Adrenal gland (tissue), 12 donors: ENCODE data around the gene TMEM273. TPM values are rescaled to one million over a fixed set of nuclear protein-coding genes. Genes with fewer than 3 reads are reported as not detected.

Experiments
- DNase-seq, 7 donors: peaks; one replicate each; pipeline ENCODE4 v3.0.0-alpha.2; 2019 to 2020
- H3K27ac ChIP-seq, 5 donors: fragments of 200-600 bp; sonication (generic) in 4 of 5; 1 replicate in 3 of 5; 2 replicates in 2 of 5; pipeline versions ENCODE4 v1.5.1 to v1.8.0; 2016 to 2020; ENCODE audit warnings: mild to moderate bottlenecking in 1 of 5
- H3K27me3 ChIP-seq: fragments of 200-600 bp; 2 replicates; pipeline ENCODE4 v1.8.0; 2021
- H3K36me3 ChIP-seq, 2 donors: fragments of 200-600 bp; replicated peaks in 1 of 2; 1 replicate in 1 of 2; 2 replicates in 1 of 2; pipeline versions ENCODE4 v1.5.1 to v1.8.0; 2018 to 2022
- H3K4me1 ChIP-seq, 2 donors: fragments of 200-600 bp; replicated peaks in 1 of 2; 1 replicate in 1 of 2; 2 replicates in 1 of 2; pipeline versions ENCODE4 v1.5.1 to v1.8.0; 2018 to 2021
- H3K4me3 ChIP-seq, 4 donors: fragments of 200-600 bp; sonication (generic) in 3 of 4; one replicate each; pipeline ENCODE4 v1.5.1; 2016 to 2018
- H3K9me3 ChIP-seq, 3 donors: fragments of 200-600 bp; sonication (generic) in 1 of 3; replicated peaks in 1 of 3; 1 replicate in 2 of 3; 2 replicates in 1 of 3; pipeline versions ENCODE4 v1.5.1 to v1.8.0; 2016 to 2021
- POLR2A ChIP-seq, 2 donors: fragments of 450-650 bp; IDR thresholded peaks; one replicate each; pipeline ENCODE4 v1.6.1; 2017; ENCODE audit warnings: antibody characterized with exemption in 2 of 2, mild to moderate bottlenecking in 2 of 2, moderate library complexity in 1 of 2
- WGBS, 4 donors: extraction: QIAGEN DNeasy Blood & Tissue Kit in 2 of 4; methylation state at CpG; one replicate each; pipeline versions ENCODE4 v1.1.5 to v1.1.7; 2013 to 2017; 5-methylcytosine and 5-hydroxymethylcytosine counted together
- intact Hi-C, 2 donors: fragments of 100-400 bp; cut with DNase I; formaldehyde crosslinking; loops; one replicate each; pipeline versions ENCODE4 v1.14.1 to v1.15.0; 2022 to 2023
- polyA plus RNA-seq, 3 donors: library from polyadenylated mRNA; stranded (reverse); fragments of 200-250 nt in 2 of 3; fragments of 350-450 nt in 1 of 3; fragmentation: Illumina TruSeq in 1 of 3; extraction: RNeasy Lipid Tissue Mini Kit (QIAGEN cat#74804) in 1 of 3; gene quantifications; one replicate each; pipeline ENCODE4 v1.2.3, GENCODE V29; 2013 to 2014
- total RNA-seq, 9 donors: library from RNA; depleted of rRNA in 4 of 9; stranded (reverse); fragments of >200 nt in 4 of 9; fragments of 120-200 nt in 1 of 9; fragmentation: NEBNext Ultra II Directional in 1 of 9; extraction: Animal tissue kit (Norgen Biotek cat#: 25700) in 1 of 9; gene quantifications; one replicate each; pipeline versions ENCODE4 v1.1.0 to v1.2.4, GENCODE V29; 2013 to 2023
- TF ChIP-seq, protein P1 (sequence below), 6 experiments: fragments of 450-650 bp in 4 of 6; fragments of 200-600 bp in 2 of 6; sonication (generic) in 1 of 6; IDR thresholded peaks; 1 replicate in 5 of 6; 2 replicates in 1 of 6; pipeline versions ENCODE4 v1.5.1 to v1.8.0; 2016 to 2021; ENCODE audit warnings: antibody characterized with exemption in 6 of 6, mild to moderate bottlenecking in 2 of 6, moderate library complexity in 1 of 6
- donor health status: healthy with polysubstance abuse.
- donor health status: Bipolar disorder and iron deficiency.
- donor health status: DM: yes; HTN: yes; CAD: no.
- donor health status: DM: no; HTN: no; CAD: no.
- donor health status: DM: no; HTN: no; CAD: no.
- donor health status: DM: yes; HTN: yes; CAD: no.

Gene TMEM273
- total and polyA plus RNA-seq, 12 donors = 2.0 to 10.0 (median 5.8) TPM; not detected in 1

DNA sequence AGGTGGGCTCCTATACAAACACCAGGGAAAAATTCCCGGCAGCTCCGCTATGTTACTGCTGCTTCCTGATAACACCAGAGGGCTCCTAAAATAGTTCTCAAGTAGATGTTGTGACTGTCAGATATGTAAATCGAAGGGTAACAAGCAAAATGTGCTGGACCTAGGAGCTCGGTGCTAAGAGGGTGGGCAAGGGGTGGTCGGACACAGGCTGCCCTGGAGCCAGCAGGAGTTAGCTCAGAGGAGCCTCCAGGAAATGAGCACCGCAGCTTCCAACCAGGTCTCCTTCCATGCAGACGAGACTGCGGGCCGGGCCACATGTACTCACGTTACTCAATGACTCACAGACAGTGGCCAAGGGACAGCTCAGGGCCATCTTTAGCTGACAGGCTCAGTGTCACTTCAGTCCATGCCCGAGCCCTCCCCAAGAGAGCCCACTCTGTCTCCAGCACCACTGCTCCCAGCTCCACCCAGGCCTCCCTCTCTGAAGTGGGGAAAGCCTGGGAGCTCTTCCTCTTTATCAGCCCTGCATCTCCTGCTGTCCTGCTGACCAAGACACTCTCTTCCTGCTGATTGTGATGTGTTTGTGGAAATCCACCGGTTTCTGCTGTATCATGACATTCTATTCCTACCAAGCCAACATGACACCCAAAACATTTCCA lies 37.2 kb upstream of the TMEM273 start:
- H3K27me3 ChIP-seq = no peaks in the 10 kb centered on the region
- intact Hi-C loops = no loop called here
- 65 to 76% (median 71%) methylated on average over 8 to 12 of the region's 12 CpGs for WGBS, 4 donors
- no peaks in the 10 kb centered on the region for H3K9me3 ChIP-seq
- no peak overlapping the region for H3K27ac ChIP-seq
- peak in 2 of 7 donors; percentile 13 to 15 for DNase-seq
- H3K36me3 ChIP-seq = no peaks in the 10 kb centered on the region
- H3K4me1 ChIP-seq = no peaks in the 10 kb centered on the region
- no peak overlapping the region for H3K4me3 ChIP-seq
- TF ChIP-seq POLR2A (IDR thresholded peaks at IDR 0.05) = no peak
- TF ChIP-seq, protein P1, sequence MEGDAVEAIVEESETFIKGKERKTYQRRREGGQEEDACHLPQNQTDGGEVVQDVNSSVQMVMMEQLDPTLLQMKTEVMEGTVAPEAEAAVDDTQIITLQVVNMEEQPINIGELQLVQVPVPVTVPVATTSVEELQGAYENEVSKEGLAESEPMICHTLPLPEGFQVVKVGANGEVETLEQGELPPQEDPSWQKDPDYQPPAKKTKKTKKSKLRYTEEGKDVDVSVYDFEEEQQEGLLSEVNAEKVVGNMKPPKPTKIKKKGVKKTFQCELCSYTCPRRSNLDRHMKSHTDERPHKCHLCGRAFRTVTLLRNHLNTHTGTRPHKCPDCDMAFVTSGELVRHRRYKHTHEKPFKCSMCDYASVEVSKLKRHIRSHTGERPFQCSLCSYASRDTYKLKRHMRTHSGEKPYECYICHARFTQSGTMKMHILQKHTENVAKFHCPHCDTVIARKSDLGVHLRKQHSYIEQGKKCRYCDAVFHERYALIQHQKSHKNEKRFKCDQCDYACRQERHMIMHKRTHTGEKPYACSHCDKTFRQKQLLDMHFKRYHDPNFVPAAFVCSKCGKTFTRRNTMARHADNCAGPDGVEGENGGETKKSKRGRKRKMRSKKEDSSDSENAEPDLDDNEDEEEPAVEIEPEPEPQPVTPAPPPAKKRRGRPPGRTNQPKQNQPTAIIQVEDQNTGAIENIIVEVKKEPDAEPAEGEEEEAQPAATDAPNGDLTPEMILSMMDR (IDR thresholded peaks at IDR 0.05) = no peak

DNA sequence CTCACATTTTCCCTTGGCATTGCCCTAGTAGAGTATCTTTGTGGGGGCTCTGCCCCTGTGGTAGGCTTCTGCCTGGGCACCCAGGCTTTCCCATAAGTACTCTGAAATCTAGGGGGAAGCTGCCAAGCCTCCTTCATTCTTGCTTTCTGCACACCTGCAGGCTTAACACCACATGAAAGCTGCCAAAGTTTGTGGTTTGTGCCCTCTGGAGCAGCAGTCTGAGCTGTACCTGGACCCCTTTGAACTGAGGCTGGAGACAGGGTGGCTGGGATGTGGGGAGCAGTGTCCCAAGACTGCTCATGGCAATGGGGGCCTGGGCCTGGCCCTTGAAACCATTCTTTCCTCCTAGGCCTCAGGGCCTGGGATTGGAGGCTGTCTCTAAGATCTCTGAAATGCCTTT lies 35.0 kb upstream of the TMEM273 start:
- Histone ChIP-seq H3K27ac (no peak overlapping the region), H3K4me1 (no peaks in the 10 kb centered on the region), H3K9me3 (no peaks in the 10 kb centered on the region), H3K36me3 (no peaks in the 10 kb centered on the region), H3K27me3 (no peaks in the 10 kb centered on the region), H3K4me3 (no peak overlapping the region)
- TF ChIP-seq, protein P1 (IDR thresholded peaks at IDR 0.05) = no peak
- no peak for TF ChIP-seq POLR2A (IDR thresholded peaks at IDR 0.05)
- intact Hi-C loops = no loop called here
- DNase-seq = no peak

DNA sequence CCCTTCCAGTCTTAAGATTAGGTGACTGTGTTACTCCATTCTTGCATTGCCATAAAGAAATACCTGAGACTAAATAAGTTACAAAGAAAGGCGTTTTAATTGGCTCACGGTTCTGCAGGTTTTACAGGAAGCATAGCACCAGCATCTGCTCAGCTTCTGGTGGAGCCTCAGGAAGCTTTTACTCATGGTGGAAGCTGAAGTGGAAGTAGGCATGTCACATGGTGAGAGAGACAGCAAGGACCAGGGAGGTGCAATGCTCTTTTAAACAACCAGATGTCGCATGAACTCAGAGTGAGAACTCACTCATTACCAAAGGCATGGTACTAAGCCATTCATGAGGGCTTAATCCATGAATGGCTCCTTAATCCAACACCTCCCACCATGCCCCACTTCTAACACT lies 34.0 kb upstream of the TMEM273 start:
- H3K27ac ChIP-seq = no peak overlapping the region
- intact Hi-C loops = no loop called here
- H3K9me3 ChIP-seq = no peaks in the 10 kb centered on the region
- H3K4me1 ChIP-seq = no peaks in the 10 kb centered on the region
- H3K36me3 ChIP-seq = no peaks in the 10 kb centered on the region
- H3K4me3 ChIP-seq = no peak overlapping the region
- DNase-seq = no peak
- 86 to 100% (median 88%) methylated on average over 3 of the region's 3 CpGs for WGBS, 4 donors
- TF ChIP-seq, protein P1 (IDR thresholded peaks at IDR 0.05) = no peak
- no peak for TF ChIP-seq POLR2A (IDR thresholded peaks at IDR 0.05)
- H3K27me3 ChIP-seq = no peaks in the 10 kb centered on the region

DNA sequence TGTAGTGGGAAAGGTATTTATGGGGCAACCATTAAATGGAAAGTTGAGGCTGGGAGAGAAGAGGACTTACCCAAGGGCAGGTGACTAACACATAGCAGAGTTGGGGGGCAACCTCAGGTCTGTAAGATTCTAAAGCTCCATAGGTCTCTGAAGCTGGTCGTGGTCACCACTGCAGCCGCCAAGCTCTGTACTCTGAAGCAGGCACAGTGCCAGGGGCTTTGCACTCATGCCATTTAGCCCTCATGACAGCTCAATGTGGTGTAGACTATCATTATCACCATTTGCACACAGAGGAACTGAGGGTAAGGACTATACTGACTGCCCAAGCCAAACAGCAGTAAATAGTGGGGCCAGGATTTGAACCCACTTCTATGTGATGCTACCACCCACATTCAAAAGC lies 32.5 kb upstream of the TMEM273 start:
- no peak overlapping the region for H3K27ac ChIP-seq
- TF ChIP-seq, protein P1 (IDR thresholded peaks at IDR 0.05) = no peak
- no peak for TF ChIP-seq POLR2A (IDR thresholded peaks at IDR 0.05)
- DNase-seq = no peak
- intact Hi-C loops = no loop called here
- no peak overlapping the region for H3K4me3 ChIP-seq
- no peaks in the 10 kb centered on the region for H3K4me1 ChIP-seq
- no peaks in the 10 kb centered on the region for H3K27me3 ChIP-seq
- WGBS, 4 donors = 70 to 100% (median 76%) methylated on average over 1 to 2 of the region's 2 CpGs
- H3K36me3 ChIP-seq = no peaks in the 10 kb centered on the region
- no peaks in the 10 kb centered on the region for H3K9me3 ChIP-seq
